Psoas muscle (tissue), 8 donors: ENCODE measurements around the gene PYGM. TPM values are rescaled to one million over a fixed set of nuclear protein-coding genes. Genes with fewer than 3 reads are reported as not detected.

Experiments used
- ATAC-seq, 4 donors: fragments of 200-7000 bp; cut with Tn5 transposase; one replicate each; pipeline ENCODE4 v1.9.1; 2020; ENCODE audit warnings: moderate library complexity in 3 of 4, mild to moderate bottlenecking in 2 of 4
- DNase-seq, 2 donors: peaks; one replicate each; pipeline ENCODE4 v3.0.0-alpha.2; 2020
- H3K27ac ChIP-seq: fragments of 200-600 bp; one replicate; pipeline ENCODE4 v1.8.0; 2022
- H3K27me3 ChIP-seq, 3 donors: fragments of 200-600 bp in 1 of 3; one replicate each; pipeline versions ENCODE4 v1.6.1 to v1.8.0; 2013 to 2022; ENCODE audit warnings: low read length in 2 of 3, mild to moderate bottlenecking in 2 of 3, moderate library complexity in 1 of 3; ENCODE audit not compliant: insufficient read depth in 3 of 3
- H3K36me3 ChIP-seq, 2 donors: fragments of 200-600 bp in 1 of 2; one replicate each; pipeline versions ENCODE4 v1.6.1 to v1.8.0; 2013 to 2022; ENCODE audit warnings: low read depth in 1 of 2, mild to moderate bottlenecking in 1 of 2, moderate library complexity in 1 of 2; ENCODE audit not compliant: insufficient read depth in 1 of 2
- H3K4me1 ChIP-seq: fragments of 200-600 bp; one replicate; pipeline ENCODE4 v1.8.0; 2022
- H3K4me3 ChIP-seq: fragments of 200-600 bp; one replicate; pipeline ENCODE4 v1.8.0; 2022; ENCODE audit warnings: mild to moderate bottlenecking
- H3K9me3 ChIP-seq: fragments of 200-600 bp; one replicate; pipeline ENCODE4 v1.8.0; 2022
- WGBS, 3 donors: extraction: QIAGEN DNeasy Blood & Tissue Kit; methylation state at CpG; one replicate each; pipeline versions ENCODE4 v1.1.6 to v1.1.7; 2013; 5-methylcytosine and 5-hydroxymethylcytosine counted together
- intact Hi-C, 2 donors: fragments of 100-400 bp; cut with DNase I; formaldehyde crosslinking; loops; one replicate each; pipeline versions ENCODE4 v1.11.0 to v1.14.2; 2022
- polyA plus RNA-seq, 3 donors: library from polyadenylated mRNA; stranded (reverse); fragments of 200-250 nt; gene quantifications; one replicate each; pipeline ENCODE4 v1.2.3, GENCODE V29; 2013
- total RNA-seq, 4 donors: library from RNA; stranded (reverse); fragmentation: NEBNext Ultra II Directional in 2 of 4; extraction: Animal tissue kit (Norgen Biotek cat#: 25700) in 2 of 4; gene quantifications; one replicate each; pipeline versions ENCODE4 v1.2.1 to v1.2.4, GENCODE V29; 2021 to 2023
- TF ChIP-seq, protein P1 (sequence below): fragments of 200-600 bp; IDR thresholded peaks from one replicate; pipeline ENCODE4 v1.8.0; 2022; ENCODE audit warnings: antibody characterized with exemption
- donor health status: healthy with polysubstance abuse.
- donor health status: DM: no; HTN: no; CAD: no; lungs with moderate emphysema.
- donor health status: Bipolar disorder and iron deficiency.
- donor health status: healthy.
- donor health status: DM: yes; HTN: yes; CAD: no.
- donor health status: DM: no; HTN: no; CAD: no.
- donor health status: DM: no; HTN: no; CAD: no.
- donor health status: DM: yes; HTN: yes; CAD: no.

Gene PYGM
- total and polyA plus RNA-seq, 7 donors, result 511 to 2,203 (median 1,729) TPM

DNA sequence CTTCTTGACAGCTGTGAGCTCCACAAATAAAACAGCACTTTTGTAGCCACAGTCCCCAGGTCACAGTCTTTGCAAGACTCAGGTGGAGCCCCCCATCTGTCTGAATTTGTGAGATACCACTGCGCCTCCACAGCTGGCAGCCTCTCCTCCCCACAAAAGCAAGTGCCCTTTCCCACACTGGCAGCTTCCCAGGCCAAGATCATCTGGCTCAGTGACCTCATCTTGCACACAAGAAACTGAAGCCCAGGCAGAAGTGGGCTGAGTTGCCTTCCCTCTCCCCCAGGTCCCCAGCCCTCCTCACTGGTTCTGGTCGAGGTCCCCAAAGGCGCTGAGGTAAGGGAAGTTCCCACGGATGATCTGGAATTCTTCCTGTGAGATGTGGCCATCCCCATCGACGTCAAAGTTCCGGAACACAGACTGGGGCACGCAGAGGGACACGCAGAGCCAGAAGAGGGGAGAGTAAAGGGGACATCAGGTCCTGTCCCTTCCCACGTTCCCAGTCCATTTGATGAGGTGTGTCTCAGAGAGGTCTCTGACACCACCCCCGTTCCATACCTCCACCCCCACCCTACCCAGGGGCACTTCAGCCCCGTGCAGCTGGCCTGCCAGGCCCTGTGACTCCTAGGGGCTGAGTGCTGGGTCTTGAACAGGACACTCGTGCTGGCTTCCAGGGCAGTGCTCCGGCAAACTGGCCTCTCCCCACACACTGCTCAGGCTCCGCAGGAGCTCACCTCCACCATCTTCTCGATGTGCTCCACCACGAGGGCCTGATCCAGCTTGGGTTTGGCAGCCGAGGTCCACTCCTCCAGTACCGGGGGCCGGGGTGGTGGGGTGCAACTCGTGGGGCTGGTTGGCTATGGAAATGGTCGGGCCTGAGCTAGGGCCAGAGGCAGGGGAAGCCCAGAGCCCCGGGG lies 24.7 kb downstream of the PYGM start:
- 60 to 76% (median 69%) methylated on average over 23 of the region's 23 CpGs for WGBS, 3 donors
- H3K36me3 ChIP-seq, result peaks cover 0 to 11% of the 10 kb centered on the region in 2 donors
- ATAC-seq (peak in 3 of 4 donors; percentile 9 to 36 (median 33)), DNase-seq (no peak)
- TF ChIP-seq, protein P1, sequence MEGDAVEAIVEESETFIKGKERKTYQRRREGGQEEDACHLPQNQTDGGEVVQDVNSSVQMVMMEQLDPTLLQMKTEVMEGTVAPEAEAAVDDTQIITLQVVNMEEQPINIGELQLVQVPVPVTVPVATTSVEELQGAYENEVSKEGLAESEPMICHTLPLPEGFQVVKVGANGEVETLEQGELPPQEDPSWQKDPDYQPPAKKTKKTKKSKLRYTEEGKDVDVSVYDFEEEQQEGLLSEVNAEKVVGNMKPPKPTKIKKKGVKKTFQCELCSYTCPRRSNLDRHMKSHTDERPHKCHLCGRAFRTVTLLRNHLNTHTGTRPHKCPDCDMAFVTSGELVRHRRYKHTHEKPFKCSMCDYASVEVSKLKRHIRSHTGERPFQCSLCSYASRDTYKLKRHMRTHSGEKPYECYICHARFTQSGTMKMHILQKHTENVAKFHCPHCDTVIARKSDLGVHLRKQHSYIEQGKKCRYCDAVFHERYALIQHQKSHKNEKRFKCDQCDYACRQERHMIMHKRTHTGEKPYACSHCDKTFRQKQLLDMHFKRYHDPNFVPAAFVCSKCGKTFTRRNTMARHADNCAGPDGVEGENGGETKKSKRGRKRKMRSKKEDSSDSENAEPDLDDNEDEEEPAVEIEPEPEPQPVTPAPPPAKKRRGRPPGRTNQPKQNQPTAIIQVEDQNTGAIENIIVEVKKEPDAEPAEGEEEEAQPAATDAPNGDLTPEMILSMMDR, result no peak
- H3K9me3 ChIP-seq, result no peaks in the 10 kb centered on the region
- H3K27me3 ChIP-seq, result no peaks in the 10 kb centered on the region
- no peak overlapping the region for H3K27ac ChIP-seq
- intact Hi-C loops, result no loop called here
- no peak overlapping the region for H3K4me3 ChIP-seq
- no peaks in the 10 kb centered on the region for H3K4me1 ChIP-seq

DNA sequence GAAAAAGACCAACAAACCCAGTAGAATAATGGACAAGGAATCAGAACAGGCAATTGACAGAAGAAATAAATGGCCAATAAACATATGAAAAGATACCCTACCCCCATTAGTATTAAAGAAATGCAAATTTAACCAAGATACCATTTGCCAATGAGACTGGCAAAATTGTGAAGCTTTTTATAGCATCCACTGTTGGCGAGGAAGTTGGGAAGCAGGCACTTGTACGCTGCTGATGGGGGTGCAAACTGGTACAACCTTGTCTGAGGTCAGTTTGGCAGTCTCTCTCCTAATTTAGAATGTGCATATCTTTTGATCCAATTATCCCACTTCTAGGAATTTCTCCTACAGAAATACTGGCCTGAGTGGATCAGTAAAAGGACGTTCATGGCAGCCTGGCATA lies 28.2 kb downstream of the PYGM start:
- peaks cover 0 to 8% of the 10 kb centered on the region in 2 donors for H3K36me3 ChIP-seq

DNA sequence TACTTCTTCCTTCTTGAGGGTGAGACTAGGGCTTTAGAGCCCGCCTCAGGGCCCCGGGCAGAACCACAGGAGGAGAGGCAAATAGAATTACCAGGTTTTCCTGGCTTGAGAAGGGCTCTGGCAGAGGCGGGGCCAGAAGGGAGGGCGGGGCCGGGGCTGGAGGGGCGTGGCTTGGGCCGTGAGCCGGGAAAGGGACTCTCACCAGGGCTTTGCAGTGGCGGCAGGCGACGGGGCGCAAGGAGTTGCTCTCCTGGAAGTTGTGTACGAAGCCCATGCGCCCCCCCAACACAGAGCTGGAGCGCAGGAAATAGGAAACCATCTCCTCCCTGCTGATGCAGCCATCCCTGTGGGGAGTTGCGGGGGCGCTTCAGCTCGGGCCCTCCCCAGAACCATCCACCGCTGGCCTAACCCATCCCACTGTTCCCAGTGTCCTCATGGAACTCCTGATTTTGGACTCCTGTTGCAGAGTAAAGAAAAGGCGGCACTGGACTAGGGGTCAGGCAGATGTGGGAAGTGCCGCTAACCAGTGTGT lies 29.9 kb downstream of the PYGM start:
- intact Hi-C loops, result loop anchor here in 1 of 2 donors (10.0 kb wide), 1 partner anchor 285 kb away; no protein-coding TSS in a partner anchor
- Histone ChIP-seq H3K36me3 (peaks cover 0 to 5% of the 10 kb centered on the region in 2 donors), H3K27me3 (no peaks in the 10 kb centered on the region), H3K4me3 (no peak overlapping the region), H3K9me3 (no peaks in the 10 kb centered on the region), H3K4me1 (no peaks in the 10 kb centered on the region), H3K27ac (no peak overlapping the region)
- ATAC-seq (peak; percentile 48 to 67 (median 57)), DNase-seq (no peak)
- TF ChIP-seq, protein P1, result no peak
- 32 to 36% (median 32%) methylated on average over 20 to 21 of the region's 21 CpGs for WGBS, 3 donors

More for the DNA sequence above, 28.2 kb downstream of the PYGM start:
- Histone ChIP-seq H3K27ac (no peak overlapping the region), H3K4me1 (no peaks in the 10 kb centered on the region), H3K9me3 (no peaks in the 10 kb centered on the region), H3K4me3 (no peak overlapping the region), H3K27me3 (no peaks in the 10 kb centered on the region)
- intact Hi-C loops, result no loop called here
- WGBS, 3 donors, result 82 to 92% (median 85%) methylated on average over 3 of the region's 3 CpGs
- TF ChIP-seq, protein P1, result no peak
- DNase-seq, result no peak
- no peak for ATAC-seq

DNA sequence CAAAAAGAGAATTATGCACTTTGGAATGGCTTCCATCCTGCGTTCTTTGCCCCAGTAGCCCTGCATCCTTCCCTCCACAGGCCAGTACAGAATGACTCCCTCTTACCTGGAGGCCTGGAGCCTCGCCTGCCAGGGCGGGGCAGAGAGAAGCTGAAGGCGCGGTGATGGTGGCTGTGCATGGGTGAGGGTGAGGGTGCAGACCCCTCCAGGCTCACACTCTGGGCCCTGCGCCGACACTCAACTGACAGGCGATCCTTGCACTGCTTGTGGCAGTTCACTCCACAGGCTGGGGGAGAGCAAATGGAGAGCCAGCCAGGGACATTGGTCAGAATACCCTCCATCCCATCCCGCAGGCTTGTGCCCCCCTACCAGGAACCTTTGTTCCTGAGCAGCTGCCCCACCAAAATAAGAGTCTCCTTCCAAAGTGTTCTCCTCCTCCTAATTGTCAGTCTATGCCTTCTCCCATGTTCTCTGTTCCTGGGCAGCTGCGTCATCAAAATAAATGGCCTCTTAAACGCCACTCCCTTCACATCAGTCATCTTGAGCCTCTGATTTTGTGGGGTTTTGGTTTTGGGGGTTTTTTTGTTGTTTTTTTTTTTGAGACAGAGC lies 30.9 kb downstream of the PYGM start:
- Histone ChIP-seq H3K27ac (no peak overlapping the region), H3K4me1 (no peaks in the 10 kb centered on the region), H3K36me3 (peaks cover 0 to 5% of the 10 kb centered on the region in 2 donors), H3K27me3 (no peaks in the 10 kb centered on the region), H3K4me3 (no peak overlapping the region), H3K9me3 (no peaks in the 10 kb centered on the region)
- intact Hi-C loops, result loop anchor here in 1 of 2 donors (10.0 kb wide), 1 partner anchor 284 kb away; no protein-coding TSS in a partner anchor
- WGBS, 3 donors, result 96 to 98% (median 97%) methylated on average over 11 of the region's 11 CpGs
- DNase-seq, result no peak
- ATAC-seq, result no peak
- TF ChIP-seq, protein P1, result no peak
